Ureter (tissue), 1 donor: Measurements from ENCODE around the gene KLRC1. TPM values are rescaled to one million over a fixed set of nuclear protein-coding genes. Genes with fewer than 3 reads are reported as not detected.
"Not testable (repeated sequence)": the region's sequence is repeated elsewhere in the genome, so short reads cannot be mapped to it uniquely, and the experiment has no call there.

Source experiments
- DNase-seq: peaks from one replicate; pipeline ENCODE4 v3.0.0-alpha.2; 2020; ENCODE audit warnings: low spot score
- total RNA-seq: library from RNA; stranded (reverse); gene quantifications from one replicate; pipeline ENCODE4 v1.2.4, GENCODE V29; 2023
- donor health status: DM: yes; HTN: yes; CAD: no.

The KLRC1 gene
- 3.3 TPM for total RNA-seq

DNA sequence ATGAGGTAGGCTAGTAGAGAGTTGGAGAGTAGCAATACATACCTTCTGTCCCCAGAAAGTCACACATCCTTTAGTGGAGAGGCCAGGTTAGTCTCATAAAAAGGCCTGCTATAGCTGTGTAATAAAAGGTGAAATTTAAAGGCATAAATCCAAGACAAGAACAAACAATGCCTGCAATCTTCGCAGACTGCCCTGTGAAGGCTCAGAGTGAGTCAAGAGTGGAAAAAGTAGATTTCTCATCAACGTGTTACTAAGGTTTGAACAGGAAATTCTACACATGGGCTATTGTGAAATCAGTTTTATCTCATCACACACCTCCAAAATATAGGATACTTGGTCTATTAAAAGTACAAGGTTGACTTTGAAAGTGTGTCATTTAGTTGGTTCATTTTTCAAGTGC is at the start of gene KLRC1:
KLRC1 (minus strand) TSS at position 222 of the 400 bp plus-strand sequence. CDS start 2,221 bp downstream, outside the sequence.
- DNase-seq, result no peak

DNA sequence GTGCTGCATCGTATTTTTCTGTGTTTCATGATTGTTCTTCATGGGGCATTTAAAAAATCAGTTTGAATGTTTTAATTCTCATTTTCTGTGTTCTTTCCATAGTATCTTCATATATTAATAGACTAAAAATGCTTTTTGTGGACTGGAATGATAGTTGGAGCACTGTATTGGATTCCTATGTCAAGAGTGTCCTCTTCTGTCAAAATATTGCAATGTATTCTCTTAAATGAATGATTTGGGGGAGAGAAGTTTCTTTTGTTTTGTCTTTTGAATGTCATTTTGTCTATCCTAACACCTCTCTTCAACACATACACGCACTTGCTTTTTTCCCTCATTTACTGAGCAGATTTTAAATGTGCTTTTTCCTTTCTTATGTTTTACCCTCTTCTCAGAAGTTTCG is 47.9 kb upstream of the KLRC1 start:
- DNase-seq, result no peak

DNA sequence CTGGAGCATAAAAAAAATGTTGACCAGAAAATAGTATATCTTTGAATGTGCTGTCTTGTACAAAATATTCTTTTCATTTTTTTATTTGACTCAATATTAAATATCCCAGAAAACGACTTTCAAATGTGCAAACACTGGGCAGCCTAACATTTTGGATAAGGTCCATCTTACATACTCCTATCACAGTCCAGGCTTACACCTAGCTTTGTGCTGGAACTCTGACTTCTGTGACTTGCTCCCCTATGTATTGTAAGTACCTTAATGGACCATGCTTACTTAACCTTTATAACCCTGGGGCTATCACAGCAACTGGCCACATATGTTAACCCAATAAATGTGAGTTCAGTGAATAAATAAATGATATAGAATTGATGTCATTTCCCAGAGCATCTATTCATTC is 44.9 kb upstream of the KLRC1 start:
- no peak for DNase-seq

DNA sequence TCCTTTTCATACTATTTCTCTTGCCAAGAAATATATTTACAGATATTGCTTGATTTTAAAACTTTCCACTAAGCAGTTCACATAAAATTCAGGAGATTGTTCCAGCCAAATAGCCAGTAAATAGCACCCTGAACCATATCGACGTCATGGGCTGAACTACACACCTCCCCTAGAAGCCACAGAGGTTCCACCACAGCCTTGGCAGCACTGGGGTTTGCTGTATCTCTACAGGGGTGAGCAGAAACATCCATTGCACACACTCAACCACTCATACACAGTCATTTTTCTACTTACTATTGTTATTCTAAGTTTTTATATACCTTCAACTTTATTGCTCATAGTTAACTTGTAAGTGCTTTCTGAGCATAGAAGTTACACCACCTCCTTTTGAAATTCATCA is 44.4 kb upstream of the KLRC1 start:
- DNase-seq, result no peak

DNA sequence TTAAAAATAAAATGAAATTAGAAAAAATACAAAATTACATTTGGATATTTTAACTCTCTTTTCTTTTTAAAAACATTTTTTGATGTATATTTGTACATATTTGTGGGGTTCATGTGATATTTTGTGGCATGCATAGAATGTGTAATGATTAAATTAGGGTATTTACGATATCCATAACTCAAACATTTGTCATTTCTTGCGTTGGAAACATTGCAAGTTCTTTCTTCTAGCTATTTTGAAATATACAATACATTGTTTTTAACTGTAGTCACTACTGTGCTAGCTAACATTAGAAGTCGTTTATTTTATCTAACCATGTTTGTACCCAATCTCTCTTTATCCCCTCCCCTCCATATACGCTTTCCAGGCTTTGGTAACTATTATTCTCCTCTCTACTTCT is 38.6 kb upstream of the KLRC1 start:
- DNase-seq, result no peak

DNA sequence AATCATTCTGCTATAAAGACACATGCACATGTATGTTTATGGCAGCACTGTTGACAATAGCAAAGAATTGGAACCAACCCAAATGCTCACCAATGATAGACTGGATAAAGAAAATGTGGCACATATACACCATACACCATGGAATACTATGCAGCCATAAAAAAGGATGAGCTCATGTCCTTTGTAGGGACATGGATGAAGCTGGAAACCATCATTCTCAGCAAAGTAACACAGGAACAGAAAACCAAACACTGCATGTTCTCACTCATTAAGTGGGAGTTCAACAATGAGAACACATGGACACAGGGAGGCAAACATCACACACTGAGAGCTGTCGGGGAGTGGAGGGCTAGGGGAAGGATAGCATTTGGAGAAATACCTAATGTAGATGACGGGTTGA is 34.2 kb upstream of the KLRC1 start:
- not testable (repeated sequence) for DNase-seq

DNA sequence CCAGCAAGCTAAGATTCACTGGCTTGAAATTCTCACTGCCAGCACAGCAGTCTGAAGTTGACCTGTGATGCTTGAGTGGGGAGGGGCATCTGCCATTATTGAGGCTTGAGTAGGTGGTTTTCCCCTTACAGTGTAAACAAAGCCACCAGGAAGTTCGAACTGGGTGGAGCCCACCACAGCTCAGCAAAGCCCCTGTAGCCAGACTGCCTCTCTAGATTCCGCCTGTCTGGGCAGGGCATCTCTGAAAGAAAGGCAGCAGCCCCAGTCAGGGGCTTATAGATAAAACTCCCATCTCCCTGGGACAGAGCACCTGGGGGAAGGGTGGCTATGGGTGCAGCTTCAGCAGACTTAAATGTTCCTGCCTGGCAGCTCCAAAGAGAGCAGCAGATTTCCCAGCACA is 28.7 kb upstream of the KLRC1 start:
- DNase-seq, result not testable (repeated sequence)

DNA sequence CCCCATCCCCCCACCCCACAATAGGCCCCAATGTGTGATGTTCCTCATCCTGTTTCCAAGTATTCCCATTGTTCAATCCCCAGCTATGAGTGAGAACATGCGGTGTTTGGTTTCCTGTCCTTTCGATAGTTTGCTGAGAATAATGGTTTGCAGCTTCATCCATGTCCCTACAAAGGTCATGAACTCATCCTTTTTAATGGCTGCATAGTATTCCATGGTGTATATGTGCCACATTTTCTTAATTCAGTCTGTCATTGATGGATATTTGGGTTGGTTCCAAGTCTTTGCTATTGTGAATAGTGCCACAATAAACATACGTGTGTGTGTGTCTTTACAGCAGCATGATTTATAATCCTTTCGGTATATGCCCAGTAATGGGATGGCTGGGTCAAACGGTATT is 19.6 kb upstream of the KLRC1 start:
- not testable (repeated sequence) for DNase-seq

DNA sequence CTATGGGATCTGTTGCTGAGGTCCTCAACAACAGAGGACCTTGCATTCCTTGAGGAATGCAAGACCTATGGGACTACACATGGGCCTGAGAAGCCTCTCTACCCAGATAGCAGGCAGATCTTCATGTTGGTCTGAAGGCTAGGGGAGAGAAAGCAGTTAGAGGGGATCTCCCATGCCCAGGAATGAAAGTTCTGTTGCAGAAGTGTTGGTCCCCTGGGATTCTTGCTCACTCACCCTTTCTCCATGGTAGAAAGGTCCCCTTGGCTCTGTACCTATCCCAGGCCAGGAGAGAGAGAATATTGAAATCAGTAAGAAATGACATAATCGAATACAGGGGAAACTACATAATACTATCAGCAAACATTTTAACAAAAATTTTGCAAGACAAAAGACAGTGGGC is 16.5 kb upstream of the KLRC1 start:
- DNase-seq, result no peak

DNA sequence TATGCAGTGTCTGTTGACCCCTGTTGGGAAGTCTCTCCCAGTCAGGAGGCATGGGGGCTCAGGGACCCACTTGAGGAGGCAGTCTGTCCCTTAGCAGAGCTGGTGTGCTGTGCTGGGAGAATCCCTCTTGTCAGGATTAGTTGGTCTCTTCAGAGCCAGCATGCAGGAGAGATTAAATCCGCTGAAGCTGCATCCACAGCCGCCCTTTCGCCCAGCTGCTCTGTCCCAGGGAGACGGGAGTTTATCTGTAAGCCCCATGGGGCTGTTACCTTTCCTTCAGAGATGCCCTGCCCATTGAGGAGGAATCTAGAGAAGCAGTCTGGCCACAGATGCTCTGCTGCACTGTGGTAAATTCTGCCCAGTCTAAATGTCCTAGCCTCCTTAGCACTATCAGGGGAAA is 13.1 kb upstream of the KLRC1 start:
- no peak for DNase-seq

DNA sequence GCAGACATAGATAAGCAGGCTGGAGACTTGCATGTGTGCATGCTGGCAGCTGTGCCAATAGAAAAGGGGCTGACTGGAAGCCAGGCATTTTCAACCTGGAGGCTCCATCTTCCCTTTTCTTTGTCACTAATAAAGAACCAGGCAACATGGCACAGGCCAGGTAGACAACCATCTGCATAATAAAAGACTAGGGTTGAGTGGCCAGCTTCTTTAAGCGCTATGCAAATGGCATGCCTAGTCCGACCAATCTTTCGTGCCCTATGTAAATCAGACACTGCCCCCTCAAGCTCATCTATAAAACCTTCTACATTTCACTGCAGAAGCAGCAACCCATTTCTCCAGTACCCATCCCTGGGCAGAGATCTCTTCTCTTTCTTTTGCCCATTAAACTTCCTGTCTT is 4.6 kb upstream of the KLRC1 start:
- no peak for DNase-seq

DNA sequence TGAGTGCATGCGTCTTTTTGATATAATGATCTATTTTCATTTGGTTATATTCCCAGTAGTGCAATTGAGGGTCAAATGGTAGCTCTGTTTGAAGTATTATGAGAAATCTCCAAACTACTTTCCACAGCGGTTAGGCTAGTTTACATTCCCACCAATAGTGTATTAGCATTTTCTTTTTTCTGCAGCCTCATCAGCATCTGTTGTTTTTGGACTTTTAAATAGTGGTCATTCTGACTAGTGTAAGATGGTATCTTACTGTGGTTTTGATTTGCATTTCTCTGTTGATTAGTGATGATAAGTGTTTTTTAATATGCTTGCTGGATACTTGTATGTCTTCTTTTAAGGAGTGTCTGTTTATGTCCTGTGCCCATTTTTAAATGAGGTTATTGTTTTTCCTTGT is 3.7 kb upstream of the KLRC1 start:
- DNase-seq, result no peak

DNA sequence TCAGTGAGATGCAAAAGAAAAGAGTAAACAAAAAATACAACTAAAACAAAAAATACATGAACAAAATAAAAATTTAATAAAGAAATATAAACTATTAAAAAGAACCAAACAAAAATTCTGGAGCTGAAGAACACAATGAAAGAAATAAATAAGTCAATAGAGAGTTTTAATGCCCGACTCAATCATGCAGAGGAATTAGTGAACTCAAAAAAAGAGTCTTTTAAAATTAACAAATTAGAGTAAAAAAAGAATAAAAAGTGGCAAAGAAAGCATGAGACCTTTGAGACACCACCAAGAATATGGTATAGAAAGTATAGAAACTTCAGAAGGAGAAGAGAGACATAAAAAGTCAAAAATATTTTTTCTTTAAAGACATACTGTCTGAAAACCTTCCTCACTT is 2.6 kb upstream of the KLRC1 start:
- DNase-seq, result no peak

DNA sequence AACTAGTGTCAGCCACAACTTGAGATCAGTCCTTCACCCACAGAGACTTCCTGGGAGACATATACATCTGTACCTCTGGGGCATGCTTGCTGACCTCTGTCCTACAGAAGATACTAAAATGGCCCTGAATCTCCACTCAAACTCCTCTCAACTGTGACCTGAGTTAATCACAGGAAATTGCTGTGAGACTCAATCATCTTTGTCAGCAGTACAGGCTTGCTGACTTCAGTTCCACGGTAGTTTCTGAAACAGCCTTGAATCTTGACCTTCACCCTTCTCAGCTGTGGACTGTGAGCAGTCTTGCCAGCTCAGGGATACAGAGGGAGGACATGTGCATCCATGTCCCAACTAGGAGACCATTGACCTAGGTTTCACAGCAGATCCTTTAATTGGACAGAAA is 1.4 kb upstream of the KLRC1 start:
- DNase-seq, result no peak

DNA sequence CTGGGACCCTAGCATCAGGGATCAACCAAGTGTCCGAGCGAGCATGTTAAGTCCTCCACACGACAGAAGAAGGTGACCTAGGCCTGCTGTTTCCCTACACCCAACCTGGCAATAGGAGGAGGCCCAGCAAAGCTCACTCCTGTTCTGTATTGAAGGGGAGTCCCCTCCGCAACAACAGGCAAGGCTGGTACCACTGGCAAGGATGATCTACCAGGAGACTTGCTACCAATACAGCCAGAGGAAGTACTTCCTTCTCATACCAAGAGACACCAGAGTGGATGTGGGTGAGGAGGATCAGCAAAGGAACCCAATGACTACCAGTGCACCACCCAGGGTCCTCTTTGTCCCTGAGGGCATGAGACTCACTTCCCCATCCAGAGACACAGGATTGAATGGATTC is 4.9 kb downstream of the KLRC1 start:
- no peak for DNase-seq

DNA sequence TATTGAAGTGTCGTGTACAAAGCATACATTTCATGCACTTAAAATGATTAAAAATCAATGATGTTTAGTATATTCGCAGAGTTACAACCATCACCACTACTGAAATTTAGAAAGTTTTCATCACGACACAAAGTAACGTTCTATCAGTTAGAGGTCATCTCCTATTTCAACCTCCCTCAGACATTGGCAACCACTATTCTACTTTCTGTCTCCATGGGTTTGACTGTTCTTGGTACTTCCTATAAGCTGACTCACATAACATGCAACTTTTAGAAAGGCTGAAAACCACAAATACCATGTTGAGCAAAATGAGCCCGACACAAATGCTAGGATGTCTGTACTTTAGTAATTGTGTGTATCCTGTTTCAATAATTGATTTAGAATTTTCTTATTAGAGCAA is 7.1 kb downstream of the KLRC1 start:
- not testable (repeated sequence) for DNase-seq

DNA sequence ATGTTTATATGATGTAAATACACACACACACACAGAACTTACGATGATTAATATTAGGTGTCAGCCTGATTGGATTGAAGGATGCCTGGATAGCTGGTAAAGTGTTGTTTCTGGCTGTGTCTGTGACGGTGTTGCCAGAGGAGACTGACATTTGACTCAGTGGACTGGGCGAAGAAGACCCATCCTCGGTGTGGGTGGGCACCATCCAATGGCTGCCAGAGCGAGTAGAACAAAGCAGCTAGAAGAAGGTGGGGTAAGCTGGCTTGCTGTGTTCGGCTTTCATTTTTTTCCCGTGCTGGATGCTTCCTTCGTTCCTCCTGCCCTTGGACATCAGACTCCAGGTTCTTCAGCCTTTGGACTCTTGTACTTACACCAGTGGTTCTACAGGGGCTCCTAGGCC is 12.0 kb downstream of the KLRC1 start:
- DNase-seq, result not testable (repeated sequence)

DNA sequence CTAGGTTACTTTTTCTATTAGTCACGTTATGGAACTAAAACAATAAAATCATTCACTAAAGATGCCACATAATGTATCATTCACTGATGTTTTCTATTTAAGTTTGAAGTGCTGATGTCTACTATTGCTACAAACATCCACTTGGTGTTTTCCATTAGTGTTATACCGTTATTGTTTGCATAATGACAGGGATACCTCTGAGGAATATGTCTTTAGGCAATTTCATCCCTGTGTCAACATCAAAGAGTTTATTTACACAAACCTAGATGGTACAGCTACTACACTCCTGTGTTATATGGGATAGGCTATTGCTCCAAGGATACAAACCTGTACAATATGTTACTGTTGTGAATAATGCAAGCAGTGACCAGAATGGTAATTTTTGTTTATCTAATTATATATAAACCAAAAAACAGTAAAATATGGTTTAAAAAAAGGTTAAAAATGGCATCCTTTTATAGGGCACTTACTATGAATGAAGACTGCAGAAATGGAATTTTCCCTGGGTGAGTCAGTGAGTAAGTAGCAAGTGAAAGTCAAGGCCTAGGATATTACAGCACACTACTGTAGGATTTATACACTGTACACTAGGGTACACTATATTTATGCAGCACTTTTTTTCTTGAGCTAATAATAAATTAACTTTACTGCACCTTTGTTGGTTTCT is 13.4 kb downstream of the KLRC1 start:
- not testable (repeated sequence) for DNase-seq

DNA sequence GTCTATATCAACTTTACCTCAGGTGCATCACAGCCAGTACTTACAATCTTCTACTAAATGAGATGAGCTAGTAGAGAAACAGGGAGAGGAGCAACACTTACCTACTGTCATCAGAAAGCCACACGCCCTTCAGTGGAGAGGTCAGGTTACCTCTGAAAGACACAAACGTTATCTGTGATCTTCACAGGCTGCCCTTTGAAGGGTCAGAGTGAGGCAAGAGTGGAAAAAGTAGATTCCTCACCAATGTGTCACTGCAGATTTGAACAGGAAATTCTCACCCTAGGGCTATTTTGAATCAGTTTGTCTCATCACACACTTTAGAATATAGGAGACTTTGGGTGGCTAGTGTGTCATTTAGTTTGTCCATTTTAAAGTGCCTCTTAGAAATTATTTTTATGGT is 15.6 kb downstream of the KLRC1 start:
- not testable (repeated sequence) for DNase-seq

DNA sequence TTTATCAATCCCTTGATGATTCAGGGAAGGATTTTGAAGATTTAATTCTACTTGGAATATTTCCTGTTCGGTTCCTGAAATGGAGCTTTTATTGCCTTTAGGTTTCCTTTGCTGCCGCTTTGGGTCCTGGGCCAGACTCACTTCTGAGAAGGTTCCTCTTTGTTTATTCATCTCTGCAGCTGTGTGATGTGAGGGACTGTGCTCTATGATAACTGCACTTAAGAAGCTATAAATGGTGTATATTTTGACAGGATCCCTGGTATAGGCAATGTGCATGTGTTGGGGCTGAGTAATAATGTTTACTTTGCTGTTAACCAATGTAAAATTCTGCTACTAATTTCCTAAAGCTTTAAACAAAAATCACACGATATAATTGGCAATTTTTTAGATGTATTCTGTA is 17.4 kb downstream of the KLRC1 start, which contains the start of gene KLRC2:
KLRC2 (minus strand) TSS at position 195 of the 400 bp plus-strand sequence; CDS start at position 171, 24 bp downstream.
- DNase-seq, result not testable (repeated sequence)

DNA sequence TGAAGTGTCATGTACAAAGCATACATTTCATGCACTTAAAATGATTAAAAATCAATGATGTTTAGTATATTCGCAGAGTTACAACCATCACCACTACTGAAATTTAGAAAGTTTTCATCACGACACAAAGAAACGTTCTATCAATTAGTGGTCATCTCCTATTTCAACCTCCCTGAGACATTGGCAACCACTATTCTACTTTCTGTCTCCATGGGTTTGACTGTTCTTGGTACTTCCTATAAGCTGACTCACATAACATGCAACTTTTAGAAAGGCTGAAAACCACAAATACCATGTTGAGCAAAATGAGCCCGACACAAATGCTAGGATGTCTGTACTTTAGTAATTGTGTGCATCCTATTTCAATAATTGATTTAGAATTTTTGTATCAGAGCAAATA is 22.6 kb downstream of the KLRC1 start:
- not testable (repeated sequence) for DNase-seq

DNA sequence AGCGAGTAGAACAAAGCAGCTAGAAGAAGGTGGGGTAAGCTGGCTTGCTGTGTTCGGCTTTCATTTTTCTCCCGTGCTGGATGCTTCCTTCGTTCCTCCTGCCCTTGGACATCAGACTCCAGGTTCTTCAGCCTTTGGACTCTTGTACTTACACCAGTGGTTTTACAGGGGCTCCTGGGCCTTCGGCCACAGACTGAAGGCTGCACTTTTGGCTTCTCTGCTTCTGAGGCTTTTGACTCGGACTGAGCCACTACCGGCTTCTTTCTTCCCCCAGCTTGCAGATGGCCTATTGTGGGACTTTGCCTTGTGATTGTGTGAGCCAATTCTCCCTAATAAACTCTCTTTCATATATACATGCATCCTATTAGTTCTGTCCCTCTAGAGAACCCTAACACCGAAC is 27.2 kb downstream of the KLRC1 start:
- not testable (repeated sequence) for DNase-seq

DNA sequence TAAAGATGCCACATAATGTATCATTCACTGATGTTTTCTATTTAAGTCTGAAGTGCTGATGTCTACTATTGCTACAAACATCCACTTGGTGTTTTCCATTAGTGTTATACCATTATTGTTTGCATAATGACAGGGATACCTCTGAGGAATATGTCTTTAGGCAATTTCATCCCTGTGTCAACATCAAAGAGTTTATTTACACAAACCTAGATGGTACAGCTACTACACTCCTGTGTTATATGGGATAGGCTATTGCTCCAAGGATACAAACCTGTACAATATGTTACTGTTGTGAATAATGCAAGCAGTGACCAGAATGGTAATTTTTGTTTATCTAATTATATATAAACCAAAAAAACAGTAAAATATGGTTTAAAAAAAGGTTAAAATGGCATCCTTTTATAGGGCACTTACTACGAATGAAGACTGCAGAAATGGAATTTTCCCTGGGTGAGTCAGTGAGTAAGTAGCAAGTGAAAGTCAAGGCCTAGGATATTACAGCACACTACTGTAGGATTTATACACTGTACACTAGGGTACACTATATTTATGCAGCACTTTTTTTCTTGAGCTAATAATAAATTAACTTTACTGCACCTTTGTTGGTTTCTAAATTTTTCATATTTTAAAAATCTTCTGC is 28.8 kb downstream of the KLRC1 start:
- DNase-seq, result not testable (repeated sequence)

DNA sequence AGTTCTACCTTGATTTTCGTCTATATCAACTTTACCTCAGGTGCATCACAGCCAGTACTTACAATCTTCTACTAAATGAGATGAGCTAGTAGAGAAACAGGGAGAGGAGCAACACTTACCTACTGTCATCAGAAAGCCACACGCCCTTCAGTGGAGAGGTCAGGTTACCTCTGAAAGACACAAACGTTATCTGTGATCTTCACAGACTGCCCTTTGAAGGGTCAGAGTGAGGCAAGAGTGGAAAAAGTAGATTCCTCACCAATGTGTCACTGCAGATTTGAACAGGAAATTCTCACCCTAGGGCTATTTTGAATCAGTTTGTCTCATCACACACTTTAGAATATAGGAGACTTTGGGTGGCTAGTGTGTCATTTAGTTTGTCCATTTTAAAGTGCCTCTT is 31.0 kb downstream of the KLRC1 start:
- DNase-seq, result not testable (repeated sequence)
